GM10248 (cell line): ENCODE measurements around the gene MPP2.

Source experiments
- CTCF ChIA-PET: fragments of 300-600 bp; sonication (Branson Sonifier 250); formaldehyde crosslinking; extraction: SDS; loops from one replicate; lab custom pipeline; 2021; ENCODE audit warnings: antibody characterized with exemption; lab: Yijun Ruan, JAX
- POLR2A ChIA-PET: fragments of 350-650 bp; sonication (Branson Sonifier 250); formaldehyde crosslinking; extraction: SDS; loops from one replicate; lab custom pipeline; 2020; ENCODE audit warnings: antibody characterized with exemption; lab: Yijun Ruan, JAX
- DNase-seq: peaks from one replicate; pipeline ENCODE4 v3.0.0; 2012; ENCODE audit errors: extremely low spot score
- TF ChIP-seq, protein P1 (sequence below): IDR thresholded peaks from 2 replicates; pipeline ENCODE4 v1.5.1; 2012; ENCODE audit warnings: mild to moderate bottlenecking, low read depth; ENCODE audit errors: extremely low read depth, missing control alignments, control extremely low read depth

Gene MPP2

GRCh38 chr17:43860927-43861622 is 46.3 kb downstream of the MPP2 start:
- ChIA-PET CTCF (interaction anchor here (1.2 to 4.8 kb wide), 5 partner anchors 15 to 62 kb away, joined by 3 to 22 read pairs (median 5); partner anchors contain the start of gene CD300LG), POLR2A (no interaction called here)
- TF ChIP-seq, protein P1, sequence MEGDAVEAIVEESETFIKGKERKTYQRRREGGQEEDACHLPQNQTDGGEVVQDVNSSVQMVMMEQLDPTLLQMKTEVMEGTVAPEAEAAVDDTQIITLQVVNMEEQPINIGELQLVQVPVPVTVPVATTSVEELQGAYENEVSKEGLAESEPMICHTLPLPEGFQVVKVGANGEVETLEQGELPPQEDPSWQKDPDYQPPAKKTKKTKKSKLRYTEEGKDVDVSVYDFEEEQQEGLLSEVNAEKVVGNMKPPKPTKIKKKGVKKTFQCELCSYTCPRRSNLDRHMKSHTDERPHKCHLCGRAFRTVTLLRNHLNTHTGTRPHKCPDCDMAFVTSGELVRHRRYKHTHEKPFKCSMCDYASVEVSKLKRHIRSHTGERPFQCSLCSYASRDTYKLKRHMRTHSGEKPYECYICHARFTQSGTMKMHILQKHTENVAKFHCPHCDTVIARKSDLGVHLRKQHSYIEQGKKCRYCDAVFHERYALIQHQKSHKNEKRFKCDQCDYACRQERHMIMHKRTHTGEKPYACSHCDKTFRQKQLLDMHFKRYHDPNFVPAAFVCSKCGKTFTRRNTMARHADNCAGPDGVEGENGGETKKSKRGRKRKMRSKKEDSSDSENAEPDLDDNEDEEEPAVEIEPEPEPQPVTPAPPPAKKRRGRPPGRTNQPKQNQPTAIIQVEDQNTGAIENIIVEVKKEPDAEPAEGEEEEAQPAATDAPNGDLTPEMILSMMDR: no peak

GRCh38 chr17:43860077-43860725 is 47.1 kb downstream of the MPP2 start:
- TF ChIP-seq, protein P1: no peak
- ChIA-PET POLR2A (no interaction called here), CTCF (interaction anchor here (1.6 to 4.8 kb wide), 3 partner anchors 14 to 63 kb away, joined by 3 to 22 read pairs (median 11); partner anchors contain the start of gene CD300LG)
- DNase-seq: no peak

More at GRCh38 chr17:43860927-43861622, 46.3 kb downstream of the MPP2 start:
- no peak for DNase-seq

DNA sequence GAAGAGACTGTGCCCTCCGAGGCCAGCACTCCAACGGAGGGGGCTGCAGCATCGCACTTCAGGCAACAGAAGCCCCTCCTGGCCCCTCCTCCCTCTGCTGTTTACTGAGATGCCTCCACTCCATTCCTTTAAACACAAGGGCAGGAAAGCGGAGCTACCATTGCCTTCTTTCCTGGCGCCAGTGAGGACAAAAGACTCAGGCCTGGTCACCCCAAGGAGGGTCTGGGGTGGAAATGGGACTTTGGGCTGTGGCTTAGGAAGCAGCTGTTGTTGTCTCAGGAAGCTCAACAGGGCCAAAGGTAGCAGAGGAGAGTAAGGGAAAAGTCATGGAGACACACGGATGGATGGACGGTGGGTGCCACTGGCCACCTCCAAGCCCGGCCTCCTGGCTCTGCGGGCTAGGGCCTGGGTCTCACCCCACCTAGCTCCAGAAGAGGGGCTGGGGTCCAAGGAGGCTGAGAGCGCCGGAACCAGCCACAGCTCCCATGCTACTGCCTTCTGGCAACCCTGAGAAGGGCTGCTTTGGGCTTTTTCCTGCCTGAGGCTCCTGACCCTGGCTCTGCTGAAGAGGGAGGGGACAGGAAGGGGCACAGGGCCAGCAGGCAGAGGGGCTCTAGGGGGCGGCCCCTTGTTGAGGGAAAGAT is 49.3 kb downstream of the MPP2 start:
- ChIA-PET CTCF (interaction anchor here (1.2 to 4.4 kb wide), 2 partner anchors 11 to 20 kb away, joined by 5 to 46 read pairs; partner anchors contain the start of gene CD300LG), POLR2A (interaction anchor here (0.6 kb wide), 1 partner anchor 17 kb away, joined by 3 read pairs; no protein-coding TSS in a partner anchor)
- TF ChIP-seq, protein P1: no peak

DNA sequence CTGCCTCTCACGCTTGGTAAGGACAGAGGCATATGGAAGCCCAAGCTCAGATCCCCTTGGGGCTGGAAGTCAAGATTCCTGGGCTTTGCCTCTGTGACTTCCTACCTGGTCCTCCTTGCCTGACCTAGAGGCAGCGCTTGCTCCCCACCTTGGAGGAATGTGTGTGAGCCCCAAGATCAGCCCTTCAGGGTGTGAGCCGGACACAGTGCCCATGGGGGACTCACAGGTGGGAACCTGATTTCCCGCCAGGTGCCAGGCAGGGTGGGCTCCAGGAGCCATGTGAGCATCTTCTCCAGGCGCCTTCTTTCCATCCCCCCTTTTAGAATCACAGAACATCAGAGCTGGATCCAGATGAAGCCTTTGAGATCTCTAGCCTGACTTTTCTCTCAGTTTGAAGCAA is 50.2 kb downstream of the MPP2 start:
- ChIA-PET CTCF (interaction anchor here (1.2 to 4.4 kb wide), 3 partner anchors 10 to 22 kb away, joined by 5 to 46 read pairs (median 14); partner anchors contain the start of gene CD300LG), POLR2A (interaction anchor here (0.6 kb wide), 1 partner anchor 17 kb away, joined by 3 read pairs; no protein-coding TSS in a partner anchor)
- DNase-seq: peak; percentile 6
- TF ChIP-seq, protein P1: no peak

More for the DNA sequence above, 49.3 kb downstream of the MPP2 start:
- DNase-seq: peak; percentile 3

- TF ChIP-seq, protein P1: no peak
- ChIA-PET CTCF (interaction anchor here (2.3 to 4.4 kb wide), 2 partner anchors 9 to 23 kb away, joined by 14 to 46 read pairs; partner anchors contain the start of gene CD300LG), POLR2A (no interaction called here)
- DNase-seq: peak; percentile 3
These were observed 51.2 kb downstream of the MPP2 start for GRCh38 chr17:43856141-43856540.

DNA sequence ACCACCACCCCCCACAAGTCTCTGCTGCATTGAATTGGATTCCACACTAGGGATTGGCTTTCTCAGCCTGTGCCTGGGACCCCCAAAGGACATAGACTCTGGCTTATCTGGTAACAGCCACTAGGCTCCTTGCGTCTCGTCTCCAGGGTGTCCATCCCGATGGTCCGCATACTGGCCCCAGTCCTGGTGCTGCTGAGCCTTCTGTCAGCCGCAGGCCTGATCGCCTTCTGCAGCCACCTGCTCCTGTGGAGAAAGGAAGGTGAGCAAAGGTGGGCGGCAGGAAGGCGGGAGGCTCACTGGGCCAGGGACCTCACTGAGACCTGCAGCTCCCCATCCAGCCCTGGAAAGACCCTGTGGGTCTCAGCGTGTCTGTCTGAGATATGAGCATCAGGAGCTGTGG is 52.3 kb downstream of the MPP2 start:
- ChIA-PET CTCF (interaction anchor here (2.3 to 4.4 kb wide), 2 partner anchors 8 to 24 kb away, joined by 14 to 46 read pairs; partner anchors contain the start of gene CD300LG), POLR2A (no interaction called here)
- TF ChIP-seq, protein P1: no peak
- DNase-seq: peak; percentile 5
